Measurements from ENCODE around the gene PRDM10. TPM values are rescaled to one million over a fixed set of nuclear protein-coding genes. Genes with fewer than 3 reads are reported as not detected.
"Not testable (repeated sequence)": the region's sequence is repeated elsewhere in the genome, so short reads cannot be mapped to it uniquely, and the experiment has no call there.

PRDM10 gene
- total RNA-seq, 1 donor from 2014 or later: 7.9 TPM

- no peak for DNase-seq (ENCODE audit: extremely low read depth, low read depth, low spot score)
These were observed 17.7 kb upstream of the PRDM10 start for GRCh38 chr11:130020323-130020722.

- DNase-seq (ENCODE audit: extremely low read depth, low read depth, low spot score): not testable (repeated sequence)
These were observed 13.2 kb upstream of the PRDM10 start for GRCh38 chr11:130015846-130016245.

- DNase-seq (ENCODE audit: extremely low read depth, low read depth, low spot score): no peak
These were observed 5.7 kb upstream of the PRDM10 start for GRCh38 chr11:130008326-130008725.

GRCh38 chr11:130006929-130007328, 4.3 kb upstream of the PRDM10 start:
- no peak for DNase-seq (ENCODE audit: extremely low read depth, low read depth, low spot score)

GRCh38 chr11:130003717-130004001, 1.0 kb upstream of the PRDM10 start:
- no peak for DNase-seq (ENCODE audit: extremely low read depth, low read depth, low spot score)

- DNase-seq (ENCODE audit: extremely low read depth, low read depth, low spot score): peak; percentile 98
These were observed 446 bp upstream of the PRDM10 start for GRCh38 chr11:130002846-130003716.

GRCh38 chr11:130001461-130002351, 929 bp downstream of the PRDM10 start:
- no peak for DNase-seq (ENCODE audit: extremely low read depth, low read depth, low spot score)

- no peak for DNase-seq (ENCODE audit: extremely low read depth, low read depth, low spot score)
These were observed 2.0 kb downstream of the PRDM10 start for GRCh38 chr11:130000552-130001176.

GRCh38 chr11:129999407-129999806, 3.2 kb downstream of the PRDM10 start:
- DNase-seq (ENCODE audit: extremely low read depth, low read depth, low spot score): no peak

GRCh38 chr11:129998905-129999304, 3.7 kb downstream of the PRDM10 start:
- no peak for DNase-seq (ENCODE audit: extremely low read depth, low read depth, low spot score)

GRCh38 chr11:129998107-129998506, 4.5 kb downstream of the PRDM10 start:
- no peak for DNase-seq (ENCODE audit: extremely low read depth, low read depth, low spot score)

GRCh38 chr11:129997513-129997912, 5.1 kb downstream of the PRDM10 start:
- DNase-seq (ENCODE audit: extremely low read depth, low read depth, low spot score): no peak

- no peak for DNase-seq (ENCODE audit: extremely low read depth, low read depth, low spot score)
These were observed 6.3 kb downstream of the PRDM10 start for GRCh38 chr11:129996113-129996870.

GRCh38 chr11:129995163-129995562, 7.5 kb downstream of the PRDM10 start:
- no peak for DNase-seq (ENCODE audit: extremely low read depth, low read depth, low spot score)

GRCh38 chr11:129992161-129992944, 10.3 kb downstream of the PRDM10 start:
- DNase-seq (ENCODE audit: extremely low read depth, low read depth, low spot score): no peak

GRCh38 chr11:129989149-129989813, 13.4 kb downstream of the PRDM10 start:
- no peak for DNase-seq (ENCODE audit: extremely low read depth, low read depth, low spot score)

GRCh38 chr11:129987950-129988349, 14.7 kb downstream of the PRDM10 start:
- DNase-seq (ENCODE audit: extremely low read depth, low read depth, low spot score): no peak

GRCh38 chr11:129985823-129986222, 16.8 kb downstream of the PRDM10 start:
- DNase-seq (ENCODE audit: extremely low read depth, low read depth, low spot score): no peak

- DNase-seq (ENCODE audit: extremely low read depth, low read depth, low spot score): no peak
These were observed 22.5 kb downstream of the PRDM10 start for GRCh38 chr11:129980086-129980485.
